ENCODE results near the gene PLCB3.

The PLCB3 gene

GRCh38 chr11:64208796-64209562, 42.4 kb upstream of the PLCB3 start:
- no peak for TF ChIP-seq POLR2AphosphoS5 (IDR thresholded peaks at IDR 0.05; ENCODE audit: low read depth, low read length)
- TF ChIP-seq TAF1 (IDR thresholded peaks at IDR 0.05; ENCODE audit: borderline replicate concordance, low read depth, low read length): no peak
- DNase-seq (ENCODE audit: insufficient read length): no peak
- no peak for FAIRE-seq

GRCh38 chr11:64209563-64209843, 41.8 kb upstream of the PLCB3 start:
- no peak for DNase-seq (ENCODE audit: insufficient read length)
- no peak for FAIRE-seq
- no peak for TF ChIP-seq POLR2A (IDR thresholded peaks at IDR 0.05; ENCODE audit: low read depth, low read length)
- no peak for TF ChIP-seq POLR2AphosphoS5 (IDR thresholded peaks at IDR 0.05; ENCODE audit: low read depth, low read length)
- no peak for TF ChIP-seq TAF1 (IDR thresholded peaks at IDR 0.05; ENCODE audit: borderline replicate concordance, low read depth, low read length)

- FAIRE-seq (no peak), DNase-seq (ENCODE audit: insufficient read length) (no peak)
- TF ChIP-seq POLR2AphosphoS5 (IDR thresholded peaks at IDR 0.05; ENCODE audit: low read depth, low read length) (no peak), POLR2A (IDR thresholded peaks at IDR 0.05; ENCODE audit: low read depth, low read length) (no peak), TAF1 (IDR thresholded peaks at IDR 0.05; ENCODE audit: borderline replicate concordance, low read depth, low read length) (no peak)
Measured at GRCh38 chr11:64210301-64211020, 40.9 kb upstream of the PLCB3 start.

GRCh38 chr11:64211181-64211872, 40.0 kb upstream of the PLCB3 start:
- TF ChIP-seq POLR2A (IDR thresholded peaks at IDR 0.05; ENCODE audit: low read depth, low read length): no peak
- FAIRE-seq (no peak), DNase-seq (ENCODE audit: insufficient read length) (no peak)

GRCh38 chr11:64216879-64217278, 34.5 kb upstream of the PLCB3 start:
- DNase-seq (ENCODE audit: insufficient read length): no peak
- no peak for FAIRE-seq
- TF ChIP-seq TAF1 (IDR thresholded peaks at IDR 0.05; ENCODE audit: borderline replicate concordance, low read depth, low read length) (no peak), POLR2A (IDR thresholded peaks at IDR 0.05; ENCODE audit: low read depth, low read length) (no peak), POLR2AphosphoS5 (IDR thresholded peaks at IDR 0.05; ENCODE audit: low read depth, low read length) (no peak)

GRCh38 chr11:64218628-64219353, 32.5 kb upstream of the PLCB3 start:
- TF ChIP-seq POLR2AphosphoS5 (IDR thresholded peaks at IDR 0.05; ENCODE audit: low read depth, low read length): no peak
- TF ChIP-seq POLR2A (IDR thresholded peaks at IDR 0.05; ENCODE audit: low read depth, low read length): no peak
- no peak for TF ChIP-seq TAF1 (IDR thresholded peaks at IDR 0.05; ENCODE audit: borderline replicate concordance, low read depth, low read length)
- no peak for DNase-seq (ENCODE audit: insufficient read length)
- peak; percentile 40 for FAIRE-seq

- DNase-seq (ENCODE audit: insufficient read length) (no peak), FAIRE-seq (no peak)
- no peak for TF ChIP-seq POLR2AphosphoS5 (IDR thresholded peaks at IDR 0.05; ENCODE audit: low read depth, low read length)
- no peak for TF ChIP-seq TAF1 (IDR thresholded peaks at IDR 0.05; ENCODE audit: borderline replicate concordance, low read depth, low read length)
- TF ChIP-seq POLR2A (IDR thresholded peaks at IDR 0.05; ENCODE audit: low read depth, low read length): no peak
Measured at GRCh38 chr11:64219354-64219684, 32.0 kb upstream of the PLCB3 start.

GRCh38 chr11:64219755-64220154, 31.6 kb upstream of the PLCB3 start:
- no peak for FAIRE-seq

GRCh38 chr11:64220271-64220670, 31.1 kb upstream of the PLCB3 start:
- FAIRE-seq: no peak
- no peak for DNase-seq (ENCODE audit: insufficient read length)
- TF ChIP-seq POLR2AphosphoS5 (IDR thresholded peaks at IDR 0.05; ENCODE audit: low read depth, low read length): 0 out of 2 replicates have a peak, but pooled peaks have one; percentile 9
- TF ChIP-seq TAF1 (IDR thresholded peaks at IDR 0.05; ENCODE audit: borderline replicate concordance, low read depth, low read length): no peak

More at GRCh38 chr11:64219755-64220154, 31.6 kb upstream of the PLCB3 start:
- DNase-seq (ENCODE audit: insufficient read length): no peak
- TF ChIP-seq POLR2AphosphoS5 (IDR thresholded peaks at IDR 0.05; ENCODE audit: low read depth, low read length): no peak; the same call in 1 of the 2 replicates
- TF ChIP-seq POLR2A (IDR thresholded peaks at IDR 0.05; ENCODE audit: low read depth, low read length): no peak
- TF ChIP-seq TAF1 (IDR thresholded peaks at IDR 0.05; ENCODE audit: borderline replicate concordance, low read depth, low read length): no peak

- TF ChIP-seq TAF1 (IDR thresholded peaks at IDR 0.05; ENCODE audit: borderline replicate concordance, low read depth, low read length) (no peak), POLR2A (IDR thresholded peaks at IDR 0.05; ENCODE audit: low read depth, low read length) (no peak), POLR2AphosphoS5 (IDR thresholded peaks at IDR 0.05; ENCODE audit: low read depth, low read length) (no peak)
- DNase-seq (ENCODE audit: insufficient read length) (no peak), FAIRE-seq (no peak)
Measured at GRCh38 chr11:64220798-64221197, 30.5 kb upstream of the PLCB3 start.

- TF ChIP-seq POLR2AphosphoS5 (IDR thresholded peaks at IDR 0.05; ENCODE audit: low read depth, low read length): no peak
- no peak for TF ChIP-seq TAF1 (IDR thresholded peaks at IDR 0.05; ENCODE audit: borderline replicate concordance, low read depth, low read length)
- no peak for TF ChIP-seq POLR2A (IDR thresholded peaks at IDR 0.05; ENCODE audit: low read depth, low read length)
- DNase-seq (ENCODE audit: insufficient read length) (no peak), FAIRE-seq (no peak)
Measured at GRCh38 chr11:64222651-64223000, 28.7 kb upstream of the PLCB3 start.

All from GM12892 (cell line).